Amniotic stem cell (primary cell): Measurements from ENCODE around the gene SERPINB8.

ENCODE experiments used
- DNase-seq: peaks from one replicate; lab custom pipeline; 2025; lab: John Stamatoyannopoulos, UW

Gene SERPINB8

GRCh38 chr18:63965716-63966330, 4.1 kb upstream of the SERPINB8 start:
- no peak for DNase-seq

DNA sequence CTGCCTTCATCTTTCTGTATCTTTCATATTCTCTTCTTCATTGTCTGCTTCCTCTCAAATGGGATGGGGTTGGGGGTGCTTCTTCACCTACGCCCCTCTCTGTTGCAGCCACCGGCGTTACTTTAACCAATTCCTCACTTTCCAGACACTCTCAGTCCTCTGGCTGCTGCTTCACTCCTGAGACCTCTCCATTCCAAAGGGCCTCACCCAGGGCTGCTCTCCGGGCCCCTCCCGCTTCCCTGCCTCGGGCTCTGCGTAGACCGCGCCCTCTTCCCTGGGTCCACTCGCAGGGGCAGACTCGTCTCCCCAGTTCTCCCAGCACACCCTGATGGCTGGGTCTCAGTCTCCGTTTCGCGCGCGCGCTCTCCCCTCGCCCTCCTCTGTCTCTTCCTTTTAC, 926 bp downstream of the SERPINB8 start:
- DNase-seq, result no peak

DNA sequence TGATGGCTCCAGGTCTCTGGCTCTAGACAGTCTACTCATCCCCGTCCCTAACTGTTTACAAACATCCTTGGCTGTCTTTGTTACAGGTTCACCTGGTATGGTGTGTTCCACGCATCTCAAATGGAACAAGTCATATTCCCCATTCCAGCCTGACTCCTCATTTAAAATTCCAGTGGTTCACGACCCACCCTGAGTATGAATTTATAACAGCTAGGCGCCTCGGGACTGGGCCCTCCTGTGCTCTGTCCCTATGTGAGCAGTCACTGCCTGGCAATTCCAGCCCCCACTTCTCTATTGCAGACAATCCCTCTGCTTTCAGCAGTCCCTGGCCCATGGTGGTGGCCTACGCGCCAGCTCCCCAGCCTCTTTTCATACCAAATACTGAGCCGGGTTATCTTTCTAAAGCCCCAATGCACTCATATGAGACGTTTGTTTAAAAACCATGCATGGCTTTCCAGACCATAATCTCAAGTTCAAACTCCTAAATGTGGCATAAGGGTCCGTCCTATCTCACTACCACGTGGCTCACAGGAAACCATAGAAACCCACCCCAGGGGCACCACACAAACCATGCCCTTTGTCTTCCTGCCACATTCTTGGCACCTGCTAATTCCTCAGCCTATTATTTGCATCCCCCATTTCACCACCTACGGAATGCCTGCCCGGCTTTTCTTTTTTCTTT, 1.6 kb downstream of the SERPINB8 start:
- no peak for DNase-seq

- no peak for DNase-seq
These were observed 2.1 kb downstream of the SERPINB8 start for GRCh38 chr18:63972002-63972376.

DNA sequence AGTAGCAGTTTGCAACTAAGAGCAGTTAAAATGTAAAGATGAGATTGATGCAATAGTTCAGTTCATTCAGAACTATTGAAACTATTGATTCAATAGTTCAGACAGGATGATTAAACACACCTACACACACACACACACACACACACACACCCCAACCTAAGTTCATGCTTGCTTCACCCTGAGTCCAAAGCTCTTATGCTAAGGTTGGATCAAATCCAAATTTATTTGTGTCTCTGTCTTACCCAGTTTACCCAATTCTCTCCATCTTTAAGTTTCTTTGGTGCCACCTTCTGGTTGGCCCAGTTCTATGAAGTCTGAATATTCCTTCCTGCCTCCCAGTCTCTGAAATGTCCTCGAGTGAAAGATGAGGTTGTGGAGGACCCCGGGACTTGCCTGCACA, 5.1 kb downstream of the SERPINB8 start:
- no peak for DNase-seq

GRCh38 chr18:63975628-63976027, 5.7 kb downstream of the SERPINB8 start:
- DNase-seq, result no peak

DNA sequence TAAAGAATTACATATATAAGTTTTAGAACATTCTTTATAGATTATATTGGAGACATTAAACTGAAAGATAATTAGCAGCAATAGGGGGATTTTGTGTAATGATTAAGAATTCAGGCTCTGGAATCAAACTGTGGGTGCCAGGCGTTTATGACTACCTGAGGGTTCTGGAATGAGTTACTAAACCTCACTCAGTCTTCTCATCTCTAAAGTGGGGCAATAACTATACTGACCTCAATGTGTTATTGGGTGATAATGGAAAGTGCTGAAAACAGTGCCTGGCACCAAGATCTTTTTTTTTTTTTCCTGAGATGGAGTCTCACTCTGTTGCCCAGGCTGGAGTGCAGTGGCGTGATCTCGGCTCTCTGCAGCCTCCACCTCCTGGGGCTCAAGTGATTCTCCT, 7.2 kb downstream of the SERPINB8 start:
- DNase-seq, result no peak

GRCh38 chr18:63979409-63979920, 9.6 kb downstream of the SERPINB8 start:
- DNase-seq, result peak; percentile 38

GRCh38 chr18:63980027-63980426, 10.1 kb downstream of the SERPINB8 start:
- no peak for DNase-seq

- DNase-seq, result no peak
These were observed 11.1 kb downstream of the SERPINB8 start for GRCh38 chr18:63980896-63981460.

DNA sequence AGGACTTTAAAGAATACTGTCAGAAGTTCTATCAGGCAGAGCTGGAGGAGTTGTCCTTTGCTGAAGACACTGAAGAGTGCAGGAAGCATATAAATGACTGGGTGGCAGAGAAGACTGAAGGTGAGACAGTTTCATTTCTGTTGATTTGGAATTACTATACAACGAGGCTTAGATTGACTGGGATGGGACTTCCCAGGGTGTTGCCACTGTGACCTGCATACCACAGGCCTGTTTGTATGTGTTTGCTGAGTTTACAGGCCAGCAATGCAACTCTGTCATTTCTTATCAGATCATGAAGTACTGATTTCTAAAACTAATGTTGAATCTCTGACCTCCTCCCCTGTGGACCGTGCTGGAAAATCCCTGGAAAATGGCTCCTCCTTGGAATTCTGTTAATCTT, 11.8 kb downstream of the SERPINB8 start:
- no peak for DNase-seq

GRCh38 chr18:63982361-63982760, 12.5 kb downstream of the SERPINB8 start:
- no peak for DNase-seq

GRCh38 chr18:63986885-63987284, 17.0 kb downstream of the SERPINB8 start:
- DNase-seq, result no peak

DNA sequence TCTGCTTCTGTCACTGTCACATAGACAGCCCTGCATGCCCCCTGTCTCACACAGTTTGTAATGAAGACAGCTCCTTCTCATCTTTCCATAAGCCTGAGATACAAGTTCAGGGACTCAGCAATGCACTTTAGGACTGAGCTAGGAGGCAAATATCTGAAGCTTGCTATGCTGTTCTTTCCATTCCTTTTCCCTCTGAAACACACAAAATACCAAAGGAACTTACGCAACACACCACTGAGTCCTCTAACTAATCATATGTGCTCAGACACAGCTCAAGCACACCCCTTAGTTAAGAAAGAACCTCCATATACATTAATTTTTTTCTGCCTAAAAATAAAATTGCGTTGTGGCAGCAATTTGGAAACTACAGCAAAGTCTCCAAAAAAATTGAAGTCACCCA, 17.9 kb downstream of the SERPINB8 start:
- DNase-seq, result no peak

DNA sequence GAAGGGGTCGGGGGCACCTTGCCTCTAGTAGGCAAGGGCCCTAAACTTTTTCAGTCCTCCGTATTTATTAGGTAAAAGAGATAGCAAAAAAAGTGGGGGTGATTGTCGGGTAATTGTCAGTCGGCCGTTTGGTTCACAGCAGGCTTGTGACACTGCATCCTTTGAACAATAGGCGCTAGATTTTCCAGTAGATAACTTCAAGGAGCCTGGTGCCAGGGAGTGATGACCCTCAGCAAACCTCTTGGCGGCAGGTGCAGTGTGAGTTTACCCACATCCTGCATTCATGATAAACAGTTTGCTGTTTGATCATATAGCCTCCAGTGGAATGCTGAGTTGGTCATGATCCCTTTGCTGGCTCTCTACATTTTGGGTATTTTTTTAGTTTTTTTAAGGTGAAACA, 22.9 kb downstream of the SERPINB8 start:
- DNase-seq, result no peak

DNA sequence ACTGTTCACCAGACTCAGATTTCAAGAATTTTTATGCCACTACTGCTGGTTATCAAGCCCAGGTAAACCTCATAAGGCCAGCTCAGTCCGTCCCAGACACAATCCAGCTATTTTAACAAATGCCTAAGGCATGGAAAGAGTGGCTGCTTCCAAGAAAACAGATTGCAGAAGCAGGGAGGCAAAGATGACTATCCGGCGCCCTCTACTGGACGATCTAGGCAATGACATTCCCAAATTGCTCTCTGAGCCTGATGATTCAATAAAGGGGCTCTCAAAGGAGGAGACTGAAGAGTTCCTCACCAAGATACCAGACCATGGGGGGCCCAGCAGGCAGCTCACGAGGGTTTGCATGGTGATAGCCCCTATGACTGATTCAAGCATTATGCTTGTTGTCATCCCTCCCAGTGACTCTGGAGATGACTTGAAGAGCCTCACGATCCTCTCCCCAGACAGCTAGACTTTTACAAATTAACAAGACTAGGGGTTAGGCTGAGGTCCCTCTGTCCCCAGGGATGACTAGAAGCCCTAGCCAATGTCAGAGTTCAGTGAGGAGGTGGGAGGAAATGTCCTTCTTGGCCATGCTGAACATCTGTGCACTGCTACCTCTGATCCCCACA, 25.0 kb downstream of the SERPINB8 start:
- DNase-seq, result peak; percentile 45

GRCh38 chr18:63997041-63997440, 27.2 kb downstream of the SERPINB8 start:
- DNase-seq, result no peak

DNA sequence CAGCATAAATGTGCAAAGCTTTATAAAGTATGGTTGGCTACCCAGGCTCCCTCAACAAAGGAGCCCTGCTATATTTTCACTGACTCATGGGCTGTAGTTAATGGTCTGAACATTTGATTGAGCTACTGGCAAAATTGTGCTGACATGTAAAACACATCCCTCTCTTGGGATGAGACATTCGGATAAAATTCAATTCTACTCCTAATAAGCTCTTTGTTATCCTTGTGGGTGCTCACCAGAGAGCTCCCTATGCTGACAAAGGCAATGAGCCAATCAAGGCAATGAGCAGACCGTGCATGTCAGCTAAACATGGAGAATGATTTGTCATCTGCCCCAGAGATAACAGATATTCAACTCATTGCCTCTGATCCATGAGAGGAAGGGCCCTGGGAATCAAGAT, 27.7 kb downstream of the SERPINB8 start:
- DNase-seq, result no peak

GRCh38 chr18:63999871-64000270, 30.0 kb downstream of the SERPINB8 start:
- DNase-seq, result no peak

DNA sequence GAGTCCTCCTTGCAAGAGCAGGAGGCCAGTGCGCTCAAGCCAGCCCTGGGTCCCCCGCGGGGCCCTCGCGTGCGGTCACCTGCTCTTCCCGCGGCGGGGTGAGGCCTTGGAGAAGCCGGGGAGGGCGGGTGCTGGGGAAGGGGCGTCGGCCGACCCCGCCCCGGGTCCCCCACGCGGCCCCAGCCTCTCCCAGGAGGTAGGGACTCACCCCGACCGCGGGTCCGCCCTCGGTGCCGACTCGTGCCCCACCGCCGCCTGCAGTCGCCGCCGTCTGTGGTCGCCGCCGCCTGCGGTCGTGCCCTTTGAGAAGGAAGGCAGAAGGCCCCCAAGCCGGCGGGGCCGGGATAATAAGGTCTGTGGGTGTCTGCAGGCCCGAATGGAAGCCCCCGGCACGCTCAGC, 32.7 kb downstream of the SERPINB8 start:
- no peak for DNase-seq

GRCh38 chr18:64009305-64009704, 39.4 kb downstream of the SERPINB8 start:
- DNase-seq, result no peak

DNA sequence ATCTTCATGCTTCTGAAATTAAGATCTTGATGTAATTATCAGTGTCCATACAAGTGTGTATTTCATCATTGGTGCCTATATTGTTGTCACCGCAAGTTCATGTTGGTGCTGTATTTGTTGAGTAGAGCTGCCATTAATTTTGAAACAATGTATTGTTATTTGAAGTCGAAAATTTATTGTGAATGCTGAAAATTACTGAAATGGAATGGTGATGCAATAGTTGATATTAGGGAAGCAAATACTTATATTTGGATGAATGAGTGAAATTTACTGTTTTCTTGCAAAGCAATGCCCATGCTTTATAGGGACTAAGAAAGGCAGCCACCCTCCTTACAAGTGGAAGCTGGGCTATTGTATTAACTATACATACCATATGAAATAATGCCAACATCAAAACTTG, 41.6 kb downstream of the SERPINB8 start:
- no peak for DNase-seq

DNA sequence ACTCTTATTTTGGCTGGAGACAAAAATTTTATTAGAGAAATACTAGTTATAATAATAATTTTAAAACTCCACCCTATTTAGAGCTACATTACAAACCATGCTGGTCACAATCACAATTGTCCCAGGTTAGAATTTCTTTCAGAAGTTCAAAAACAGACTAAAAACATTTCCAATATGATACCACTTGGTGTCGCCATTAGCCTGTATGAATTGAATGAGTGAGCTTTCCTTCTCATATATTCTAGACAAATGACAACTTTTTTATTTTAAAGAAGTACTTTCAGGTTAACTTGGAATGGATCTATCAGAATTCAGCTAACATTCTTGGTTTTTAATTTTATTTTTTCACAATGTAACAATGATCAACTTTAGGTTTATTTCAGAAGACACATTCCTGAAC, 48.0 kb downstream of the SERPINB8 start:
- peak; percentile 7 for DNase-seq
